T-helper 2 cell treated with Interferon-gamma antibody and Interleukin-4, amounts not matched to agents 100 ng/mL and 5 ng/mL, for 36 hours (primary cell): ENCODE data around the gene BTBD6. TPM values are rescaled to one million over a fixed set of nuclear protein-coding genes. Genes with fewer than 3 reads are reported as not detected.
"Not testable (repeated sequence)": the region's sequence is repeated elsewhere in the genome, so short reads cannot be mapped to it uniquely, and the experiment has no call there.

ENCODE experiments used
- intact Hi-C: fragments of 100-400 bp; cut with micrococcal nuclease; formaldehyde crosslinking; loops from one replicate; pipeline ENCODE4 v1.15.1; 2023
- total RNA-seq: library from RNA; stranded (reverse); gene quantifications from 2 replicates; pipeline ENCODE4 v1.2.3, GENCODE V29; 2022

BTBD6 gene
- total RNA-seq, 1 donor from 2014 or later: 42.2 TPM

DNA sequence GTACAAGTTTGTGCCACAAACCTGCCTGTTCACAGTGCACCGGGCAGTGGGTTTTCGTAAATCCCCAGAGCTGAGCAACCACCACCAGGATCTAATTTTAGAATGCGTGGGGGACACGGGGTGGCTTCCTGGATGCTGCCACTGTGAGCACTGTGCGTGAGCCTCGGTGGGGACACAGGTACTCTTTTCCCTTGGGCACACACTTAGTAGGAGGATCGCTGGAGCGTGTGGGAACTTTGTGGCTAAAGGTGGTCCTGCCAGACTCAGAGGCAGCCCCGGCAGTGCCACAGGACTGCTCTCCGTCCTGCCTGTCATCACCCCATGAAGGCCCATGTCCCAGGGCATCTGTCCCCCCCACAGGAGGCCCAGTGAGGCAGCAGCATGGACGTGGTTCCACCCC lies 21.1 kb downstream of the BTBD6 start:
- intact Hi-C loops: no loop called here

DNA sequence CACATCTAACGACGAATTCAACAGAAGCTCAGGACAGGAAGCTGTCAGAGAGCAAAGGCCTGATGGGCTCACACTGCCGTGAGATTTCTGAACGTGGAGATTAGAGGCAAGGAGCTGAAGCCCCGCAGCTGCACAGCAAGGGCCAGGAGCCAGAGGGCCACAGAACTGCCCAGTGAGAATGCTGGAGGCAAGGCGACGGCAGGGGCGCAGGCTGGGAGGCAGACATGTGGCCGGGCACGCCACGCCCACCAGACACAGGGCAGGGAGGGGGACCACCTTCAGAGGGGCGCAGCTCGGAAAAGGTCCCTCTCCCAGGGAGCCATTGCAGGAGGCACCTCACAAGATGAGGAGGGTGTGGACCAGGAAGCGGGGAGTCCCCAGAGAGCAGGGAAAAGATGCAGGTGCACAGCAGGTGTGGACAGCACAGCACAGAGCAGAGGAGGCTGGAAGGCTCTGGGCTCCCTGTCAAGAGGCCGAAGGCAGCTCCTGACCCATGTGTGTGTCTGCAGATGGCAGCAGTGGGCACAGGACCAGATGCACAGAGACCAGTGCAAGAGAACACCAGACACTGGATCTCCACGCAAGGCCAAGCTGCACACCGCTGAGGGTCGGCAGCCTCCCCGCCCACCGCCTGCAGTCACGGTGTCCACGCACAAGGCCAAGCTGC lies 23.0 kb downstream of the BTBD6 start:
- intact Hi-C loops: no loop called here

DNA sequence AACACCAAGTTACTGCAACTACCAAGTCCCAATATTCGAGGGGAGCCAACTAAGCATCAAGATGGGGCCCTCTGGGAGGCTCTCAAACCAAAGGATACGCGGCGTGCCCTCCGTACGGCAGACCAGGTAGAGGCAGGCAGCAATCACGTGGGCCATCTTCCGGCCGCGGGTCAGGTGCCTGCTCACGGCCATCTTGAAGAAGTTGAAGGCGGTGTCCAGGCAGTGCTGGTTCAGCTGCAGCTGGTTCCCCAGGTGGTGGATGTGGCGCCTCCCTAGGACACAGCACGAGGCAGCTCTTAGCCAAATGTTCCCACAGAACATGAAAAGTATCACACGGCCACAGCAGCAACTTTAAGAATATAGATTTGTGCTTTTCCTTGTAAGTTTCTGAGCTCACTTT lies 24.3 kb downstream of the BTBD6 start:
- intact Hi-C loops: no loop called here

GRCh38 chr14:105273062-105273461 lies 24.7 kb downstream of the BTBD6 start:
- intact Hi-C loops: no loop called here

DNA sequence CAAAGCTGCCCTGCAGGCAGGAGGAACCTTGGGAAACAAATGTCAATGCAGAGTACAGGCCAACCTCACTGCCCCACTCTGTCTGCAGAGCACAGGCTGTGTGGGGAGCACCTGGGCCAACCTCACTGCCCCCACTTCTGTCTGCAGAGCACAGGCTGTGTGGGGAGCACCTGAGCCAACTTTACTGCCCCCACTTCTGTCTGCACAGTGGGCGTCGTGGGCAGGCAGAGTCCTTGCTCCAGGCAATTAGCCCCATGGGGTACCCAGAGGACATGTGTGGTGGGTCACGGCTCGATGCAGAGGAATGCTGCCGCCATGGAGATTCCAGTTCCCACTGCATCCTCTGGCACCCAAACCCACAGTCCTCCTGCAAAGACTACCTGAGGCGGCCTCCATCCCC lies 26.3 kb downstream of the BTBD6 start:
- intact Hi-C loops: no loop called here

GRCh38 chr14:105275267-105275946 lies 27.1 kb downstream of the BTBD6 start:
- intact Hi-C loops: no loop called here

- intact Hi-C loops: not testable (repeated sequence)
Measured at GRCh38 chr14:105277448-105277847, 29.1 kb downstream of the BTBD6 start.

DNA sequence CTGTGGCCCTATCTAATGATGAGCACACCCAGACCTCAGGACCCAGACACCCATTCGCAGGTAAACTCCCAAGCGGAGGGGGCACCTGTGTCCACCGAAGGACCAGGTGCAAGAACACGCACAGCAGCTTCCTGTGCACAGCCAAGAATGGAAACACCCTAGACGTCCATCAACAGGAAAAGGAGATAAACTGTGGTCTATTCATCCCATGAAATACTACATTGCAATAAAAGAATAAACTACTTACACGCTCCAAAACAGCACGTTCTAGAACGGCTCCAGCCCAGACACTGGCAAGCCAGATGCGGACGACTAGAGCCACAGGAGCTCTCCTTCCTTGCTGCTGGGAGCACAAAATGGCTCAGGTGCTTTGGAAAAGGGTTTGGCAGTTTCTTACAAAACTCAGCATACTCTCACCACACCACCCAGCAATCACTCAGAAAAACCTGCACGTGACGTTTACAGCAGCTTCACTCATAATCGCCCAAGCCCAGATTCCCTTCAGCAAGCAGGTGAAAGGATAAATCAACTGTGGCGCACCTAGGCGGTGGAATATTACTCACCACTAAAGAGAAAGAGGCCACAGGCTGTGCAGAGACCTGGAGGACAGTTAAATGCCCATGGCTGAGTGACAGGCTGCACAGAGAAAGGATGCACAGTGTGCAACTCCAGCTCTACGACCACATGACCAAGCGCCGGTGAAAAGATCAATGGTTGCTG lies 31.5 kb downstream of the BTBD6 start:
- intact Hi-C loops: no loop called here

DNA sequence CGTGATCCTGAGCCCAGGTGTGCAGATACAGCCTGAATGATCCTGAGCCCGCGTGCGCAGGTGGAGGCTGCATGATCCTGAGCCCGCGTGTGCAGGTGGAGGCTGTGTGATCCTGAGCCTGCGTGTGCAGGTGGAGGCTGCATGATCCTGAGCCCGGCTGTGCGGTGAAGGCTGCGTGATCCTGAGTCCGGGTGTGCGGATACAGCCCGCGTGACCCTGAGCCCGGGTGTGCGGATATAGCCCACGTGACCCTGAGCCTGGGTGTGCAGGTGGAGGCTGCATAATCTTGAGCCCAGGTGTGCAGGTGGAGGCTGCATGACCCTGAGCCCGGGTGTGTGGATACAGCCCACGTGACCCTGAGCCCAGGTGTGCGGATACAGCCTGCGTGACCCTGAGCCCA lies 32.2 kb downstream of the BTBD6 start:
- intact Hi-C loops: no loop called here

- intact Hi-C loops: loop anchor here (1.0 kb wide), 1 partner anchor 191 kb away; no protein-coding TSS in a partner anchor
Measured at GRCh38 chr14:105281371-105282097, 33.2 kb downstream of the BTBD6 start.

DNA sequence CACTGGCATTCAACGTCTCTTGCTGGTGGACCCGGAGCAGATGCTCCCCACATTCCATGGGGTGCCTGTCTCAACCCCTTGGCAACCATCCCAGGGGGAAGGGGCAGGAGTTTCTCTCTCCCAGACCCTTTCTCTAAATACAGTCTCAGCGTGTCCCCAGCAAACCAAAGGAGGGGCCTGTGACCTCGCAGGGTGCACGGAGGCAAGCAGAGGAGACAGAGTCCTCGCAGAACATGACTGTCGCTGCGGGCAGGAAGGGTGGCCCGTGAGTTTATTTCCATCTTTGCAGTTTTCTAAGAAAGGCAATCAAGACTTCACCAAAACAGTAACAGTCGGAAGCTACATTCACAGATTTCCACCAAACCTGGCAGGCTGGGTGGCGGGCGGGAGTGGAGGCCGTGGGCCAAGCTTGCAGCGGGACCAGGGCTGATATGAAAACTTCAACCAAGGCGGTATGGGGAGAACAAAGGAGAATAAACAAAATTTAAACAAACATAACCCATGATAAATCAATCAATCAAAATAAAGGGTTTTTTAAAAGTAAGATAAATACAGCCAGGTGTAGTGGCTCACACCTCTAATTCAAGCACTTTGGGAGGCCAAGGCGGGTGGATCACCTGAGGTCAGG lies 33.9 kb downstream of the BTBD6 start:
- intact Hi-C loops: loop anchor here (1.0 kb wide), 1 partner anchor 192 kb away; no protein-coding TSS in a partner anchor

GRCh38 chr14:105283028-105283427 lies 34.7 kb downstream of the BTBD6 start:
- intact Hi-C loops: no loop called here

- intact Hi-C loops: no loop called here
Measured at GRCh38 chr14:105283899-105284298, 35.6 kb downstream of the BTBD6 start.

GRCh38 chr14:105285174-105285573 lies 36.8 kb downstream of the BTBD6 start:
- intact Hi-C loops: no loop called here

DNA sequence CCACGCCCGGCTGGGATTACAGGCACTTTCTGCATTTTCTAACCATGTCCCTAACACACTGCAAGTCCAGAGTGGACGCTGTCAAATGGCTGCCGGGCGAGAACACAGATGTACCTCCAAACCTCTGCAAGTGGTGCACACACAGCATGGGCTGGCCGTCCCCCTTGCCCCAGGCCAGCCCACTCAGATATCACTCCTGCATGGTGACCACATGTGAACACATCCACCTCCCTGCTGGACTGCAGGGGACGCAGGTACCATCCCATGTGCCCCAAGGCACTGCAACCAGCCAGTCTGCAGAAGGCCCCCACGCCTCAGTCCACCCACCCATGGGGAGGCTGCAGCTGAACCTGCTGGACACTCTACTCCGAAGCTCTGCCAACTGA lies 38.4 kb downstream of the BTBD6 start:
- intact Hi-C loops: no loop called here

- intact Hi-C loops: no loop called here
Measured at GRCh38 chr14:105287249-105288102, 39.1 kb downstream of the BTBD6 start.

DNA sequence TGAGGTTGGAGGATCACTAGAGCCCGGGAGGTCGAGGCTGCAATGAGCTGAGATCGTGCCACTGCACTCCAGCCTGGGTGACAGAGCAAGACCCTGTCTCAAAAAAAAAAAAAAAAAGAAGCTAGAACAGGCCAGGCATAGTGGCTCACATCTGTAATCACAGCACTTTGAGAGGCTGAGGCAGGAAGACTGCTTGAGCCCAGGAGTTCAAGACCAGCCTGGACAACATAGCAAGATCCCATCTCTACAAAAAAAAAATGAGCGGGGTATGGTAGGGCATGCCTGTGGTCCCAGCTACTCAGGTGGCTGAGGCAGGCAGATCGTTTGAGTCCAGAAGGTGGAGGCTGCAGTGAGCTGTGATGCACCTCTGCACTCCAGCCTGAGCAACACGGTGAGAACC lies 40.6 kb downstream of the BTBD6 start:
- intact Hi-C loops: not testable (repeated sequence)

DNA sequence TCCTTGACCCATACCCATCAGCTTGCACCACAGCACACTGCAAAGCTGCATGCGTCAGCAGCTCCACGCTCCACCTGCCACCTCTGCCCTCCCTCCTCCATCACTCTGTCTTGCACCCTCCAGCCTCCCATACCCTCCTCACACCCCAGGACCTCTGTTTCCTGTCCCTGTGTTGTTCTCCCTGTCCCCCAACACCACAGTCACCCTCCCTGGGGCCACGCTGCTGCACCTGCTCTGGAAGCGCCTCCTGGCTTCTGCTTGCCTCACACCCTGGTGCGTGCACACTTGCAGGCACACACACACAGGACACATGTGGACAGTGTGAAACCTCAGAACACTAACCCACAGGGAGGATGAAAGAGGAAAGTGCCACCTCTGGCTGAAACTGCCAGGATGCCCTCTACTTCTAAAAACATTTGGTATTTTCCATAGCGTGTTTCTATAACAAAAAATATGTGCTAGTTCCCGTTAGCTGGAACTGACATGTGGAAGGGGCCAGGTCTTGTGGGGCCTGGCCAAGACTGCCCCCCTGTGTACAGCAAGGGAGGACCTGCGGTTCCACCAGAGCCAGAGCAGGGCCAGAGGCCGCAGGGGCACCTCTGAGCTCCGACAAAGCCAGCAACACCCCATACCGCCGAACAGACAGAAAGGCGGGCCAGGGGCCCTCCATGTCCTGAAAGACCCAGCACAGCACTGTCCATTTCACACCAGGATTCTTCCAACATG lies 42.5 kb downstream of the BTBD6 start:
- intact Hi-C loops: no loop called here

GRCh38 chr14:105292826-105293711 lies 44.7 kb downstream of the BTBD6 start:
- intact Hi-C loops: no loop called here
